ENCODE results near the gene PLA2R1.
A peak's percentile ranks its signal among the peaks of the same experiment; 100 is the strongest.

Gene PLA2R1

GRCh38 chr2:159944874-159945273 lies 117.5 kb downstream of the PLA2R1 start:
- H3K4me2 ChIP-seq (ENCODE audit: low read length) = no peak overlapping the region
- H3K4me1 ChIP-seq (ENCODE audit: control insufficient read depth, insufficient read depth, low read length) = peaks cover 44% of the 10 kb centered on the region
- no peaks in the 10 kb centered on the region for H3K27me3 ChIP-seq (ENCODE audit: control insufficient read depth, insufficient read depth, low read length)
- no peak overlapping the region for H3K9ac ChIP-seq (ENCODE audit: low read depth, low read length)
- H3K9me3 ChIP-seq (replicated peaks; ENCODE audit: low read length) = no peaks in the 10 kb centered on the region
- H3K4me3 ChIP-seq (ENCODE audit: low read length) = no peak overlapping the region
- H3K36me3 ChIP-seq (ENCODE audit: insufficient read depth, low read length) = no peaks in the 10 kb centered on the region

- H3K9me3 ChIP-seq (replicated peaks; ENCODE audit: low read length) = no peaks in the 10 kb centered on the region
- no peak overlapping the region for H3K4me3 ChIP-seq (ENCODE audit: low read length)
- no peaks in the 10 kb centered on the region for H3K27me3 ChIP-seq (ENCODE audit: control insufficient read depth, insufficient read depth, low read length)
- H3K36me3 ChIP-seq (ENCODE audit: insufficient read depth, low read length) = no peaks in the 10 kb centered on the region
- H3K4me1 ChIP-seq (ENCODE audit: control insufficient read depth, insufficient read depth, low read length) = peaks cover 36% of the 10 kb centered on the region
- H3K9ac ChIP-seq (ENCODE audit: low read depth, low read length) = peak overlapping the region; percentile 34
- H3K4me2 ChIP-seq (ENCODE audit: low read length) = peak overlapping the region; percentile 8
These were observed 120.3 kb downstream of the PLA2R1 start for GRCh38 chr2:159942146-159942545.

- Histone ChIP-seq H3K9me3 (replicated peaks; ENCODE audit: low read length) (no peaks in the 10 kb centered on the region), H3K36me3 (ENCODE audit: insufficient read depth, low read length) (no peaks in the 10 kb centered on the region), H3K4me3 (ENCODE audit: low read length) (no peak overlapping the region), H3K4me2 (ENCODE audit: low read length) (no peak overlapping the region), H3K9ac (ENCODE audit: low read depth, low read length) (peak overlapping the region; percentile 34), H3K27me3 (ENCODE audit: control insufficient read depth, insufficient read depth, low read length) (no peaks in the 10 kb centered on the region), H3K4me1 (ENCODE audit: control insufficient read depth, insufficient read depth, low read length) (peaks cover 32% of the 10 kb centered on the region)
These were observed 120.7 kb downstream of the PLA2R1 start for GRCh38 chr2:159941729-159942128.

GRCh38 chr2:159939946-159940345 lies 122.5 kb downstream of the PLA2R1 start:
- no peaks in the 10 kb centered on the region for H3K27me3 ChIP-seq (ENCODE audit: control insufficient read depth, insufficient read depth, low read length)
- H3K9ac ChIP-seq (ENCODE audit: low read depth, low read length) = no peak overlapping the region

GRCh38 chr2:159938395-159938794 lies 124.0 kb downstream of the PLA2R1 start:
- peaks cover 14% of the 10 kb centered on the region for H3K4me1 ChIP-seq (ENCODE audit: control insufficient read depth, insufficient read depth, low read length)
- no peaks in the 10 kb centered on the region for H3K36me3 ChIP-seq (ENCODE audit: insufficient read depth, low read length)
- no peak overlapping the region for H3K9ac ChIP-seq (ENCODE audit: low read depth, low read length)
- H3K4me3 ChIP-seq (ENCODE audit: low read length) = no peak overlapping the region
- H3K4me2 ChIP-seq (ENCODE audit: low read length) = no peak overlapping the region
- no peaks in the 10 kb centered on the region for H3K9me3 ChIP-seq (replicated peaks; ENCODE audit: low read length)
- no peaks in the 10 kb centered on the region for H3K27me3 ChIP-seq (ENCODE audit: control insufficient read depth, insufficient read depth, low read length)

More at GRCh38 chr2:159939946-159940345, 122.5 kb downstream of the PLA2R1 start:
- Histone ChIP-seq H3K4me3 (ENCODE audit: low read length) (no peak overlapping the region), H3K9me3 (replicated peaks; ENCODE audit: low read length) (no peaks in the 10 kb centered on the region), H3K36me3 (ENCODE audit: insufficient read depth, low read length) (no peaks in the 10 kb centered on the region), H3K4me2 (ENCODE audit: low read length) (no peak overlapping the region), H3K4me1 (ENCODE audit: control insufficient read depth, insufficient read depth, low read length) (peaks cover 20% of the 10 kb centered on the region)

- H3K9ac ChIP-seq (ENCODE audit: low read depth, low read length) = no peak overlapping the region
- no peaks in the 10 kb centered on the region for H3K36me3 ChIP-seq (ENCODE audit: insufficient read depth, low read length)
- no peaks in the 10 kb centered on the region for H3K27me3 ChIP-seq (ENCODE audit: control insufficient read depth, insufficient read depth, low read length)
- peaks cover under 1% of the 10 kb centered on the region for H3K4me1 ChIP-seq (ENCODE audit: control insufficient read depth, insufficient read depth, low read length)
- no peaks in the 10 kb centered on the region for H3K9me3 ChIP-seq (replicated peaks; ENCODE audit: low read length)
- H3K4me3 ChIP-seq (ENCODE audit: low read length) = no peak overlapping the region
- H3K4me2 ChIP-seq (ENCODE audit: low read length) = no peak overlapping the region
These were observed 125.9 kb downstream of the PLA2R1 start for GRCh38 chr2:159936471-159936870.

GRCh38 chr2:159933727-159934049 lies 128.7 kb downstream of the PLA2R1 start:
- no peaks in the 10 kb centered on the region for H3K36me3 ChIP-seq (ENCODE audit: insufficient read depth, low read length)
- H3K4me1 ChIP-seq (ENCODE audit: control insufficient read depth, insufficient read depth, low read length) = no peaks in the 10 kb centered on the region
- no peaks in the 10 kb centered on the region for H3K9me3 ChIP-seq (replicated peaks; ENCODE audit: low read length)
- H3K4me2 ChIP-seq (ENCODE audit: low read length) = no peak overlapping the region
- H3K9ac ChIP-seq (ENCODE audit: low read depth, low read length) = no peak overlapping the region
- H3K4me3 ChIP-seq (ENCODE audit: low read length) = no peak overlapping the region
- no peaks in the 10 kb centered on the region for H3K27me3 ChIP-seq (ENCODE audit: control insufficient read depth, insufficient read depth, low read length)

- H3K4me3 ChIP-seq (ENCODE audit: low read length) = no peak overlapping the region
- no peaks in the 10 kb centered on the region for H3K36me3 ChIP-seq (ENCODE audit: insufficient read depth, low read length)
- no peak overlapping the region for H3K9ac ChIP-seq (ENCODE audit: low read depth, low read length)
- no peak overlapping the region for H3K4me2 ChIP-seq (ENCODE audit: low read length)
- H3K4me1 ChIP-seq (ENCODE audit: control insufficient read depth, insufficient read depth, low read length) = no peaks in the 10 kb centered on the region
- H3K9me3 ChIP-seq (replicated peaks; ENCODE audit: low read length) = no peaks in the 10 kb centered on the region
- no peaks in the 10 kb centered on the region for H3K27me3 ChIP-seq (ENCODE audit: control insufficient read depth, insufficient read depth, low read length)
These were observed 129.2 kb downstream of the PLA2R1 start for GRCh38 chr2:159933040-159933726.

- H3K9me3 ChIP-seq (replicated peaks; ENCODE audit: low read length) = no peaks in the 10 kb centered on the region
- no peak overlapping the region for H3K4me2 ChIP-seq (ENCODE audit: low read length)
- no peaks in the 10 kb centered on the region for H3K27me3 ChIP-seq (ENCODE audit: control insufficient read depth, insufficient read depth, low read length)
- no peaks in the 10 kb centered on the region for H3K36me3 ChIP-seq (ENCODE audit: insufficient read depth, low read length)
- no peak overlapping the region for H3K9ac ChIP-seq (ENCODE audit: low read depth, low read length)
- no peak overlapping the region for H3K4me3 ChIP-seq (ENCODE audit: low read length)
- H3K4me1 ChIP-seq (ENCODE audit: control insufficient read depth, insufficient read depth, low read length) = no peaks in the 10 kb centered on the region
These were observed 135.7 kb downstream of the PLA2R1 start for GRCh38 chr2:159926695-159927094.

- no peaks in the 10 kb centered on the region for H3K4me1 ChIP-seq (ENCODE audit: control insufficient read depth, insufficient read depth, low read length)
- no peak overlapping the region for H3K4me3 ChIP-seq (ENCODE audit: low read length)
- H3K9ac ChIP-seq (ENCODE audit: low read depth, low read length) = no peak overlapping the region
- H3K9me3 ChIP-seq (replicated peaks; ENCODE audit: low read length) = no peaks in the 10 kb centered on the region
- no peak overlapping the region for H3K4me2 ChIP-seq (ENCODE audit: low read length)
- no peaks in the 10 kb centered on the region for H3K27me3 ChIP-seq (ENCODE audit: control insufficient read depth, insufficient read depth, low read length)
- no peaks in the 10 kb centered on the region for H3K36me3 ChIP-seq (ENCODE audit: insufficient read depth, low read length)
These were observed 136.4 kb downstream of the PLA2R1 start for GRCh38 chr2:159925975-159926374.

GRCh38 chr2:159922563-159922962 lies 139.9 kb downstream of the PLA2R1 start:
- H3K9me3 ChIP-seq (replicated peaks; ENCODE audit: low read length) = no peaks in the 10 kb centered on the region
- H3K4me3 ChIP-seq (ENCODE audit: low read length) = no peak overlapping the region
- no peaks in the 10 kb centered on the region for H3K36me3 ChIP-seq (ENCODE audit: insufficient read depth, low read length)
- H3K4me1 ChIP-seq (ENCODE audit: control insufficient read depth, insufficient read depth, low read length) = no peaks in the 10 kb centered on the region
- H3K4me2 ChIP-seq (ENCODE audit: low read length) = no peak overlapping the region
- peaks cover 10% of the 10 kb centered on the region for H3K27me3 ChIP-seq (ENCODE audit: control insufficient read depth, insufficient read depth, low read length)
- H3K9ac ChIP-seq (ENCODE audit: low read depth, low read length) = no peak overlapping the region

- Histone ChIP-seq H3K9ac (ENCODE audit: low read depth, low read length) (no peak overlapping the region), H3K9me3 (replicated peaks; ENCODE audit: low read length) (no peaks in the 10 kb centered on the region), H3K36me3 (ENCODE audit: insufficient read depth, low read length) (no peaks in the 10 kb centered on the region), H3K4me1 (ENCODE audit: control insufficient read depth, insufficient read depth, low read length) (no peaks in the 10 kb centered on the region), H3K27me3 (ENCODE audit: control insufficient read depth, insufficient read depth, low read length) (peaks cover 10% of the 10 kb centered on the region), H3K4me3 (ENCODE audit: low read length) (no peak overlapping the region), H3K4me2 (ENCODE audit: low read length) (peak overlapping the region; percentile 30)
These were observed 140.5 kb downstream of the PLA2R1 start for GRCh38 chr2:159921752-159922404.

Data from skeletal muscle satellite cell (primary cell).